ENCODE data around the gene NAV2. TPM values are rescaled to one million over a fixed set of nuclear protein-coding genes. Genes with fewer than 3 reads are reported as not detected.

The NAV2 gene
- total RNA-seq, 1 experiment from 2014 or later: 2.1 TPM

DNA sequence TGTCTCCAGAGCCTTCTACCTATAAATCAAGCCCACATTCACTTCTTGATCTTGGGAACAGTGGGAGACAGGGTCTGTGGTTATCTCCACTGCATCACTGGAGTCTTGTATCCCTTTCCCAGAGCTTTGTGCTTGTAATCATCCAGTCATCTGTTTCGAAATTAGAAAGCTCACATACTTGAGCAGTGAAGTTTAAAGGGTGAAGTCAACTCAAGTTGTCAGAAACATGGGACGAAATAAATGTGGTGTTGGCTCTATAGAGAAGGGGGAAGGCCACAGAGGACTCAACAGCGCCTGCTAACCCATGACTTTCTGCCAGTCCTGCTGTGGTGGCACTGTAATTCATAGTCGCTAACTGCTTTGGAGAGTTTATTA, 250.2 kb downstream of the NAV2 start:
- Histone ChIP-seq H3K79me2 (ENCODE audit: insufficient read depth, low read length) (no peaks in the 10 kb centered on the region), H3K9ac (ENCODE audit: low read length) (no peak overlapping the region), H4K20me1 (ENCODE audit: insufficient read depth) (no peaks in the 10 kb centered on the region), H3K9me3 (ENCODE audit: control insufficient read depth in 1 of 2, insufficient read depth in 1 of 2, low read depth in 1 of 2, low read length in 2 of 2) (no peaks in the 10 kb centered on the region), H3K4me1 (ENCODE audit: control insufficient read depth in 1 of 2, insufficient read depth in 2 of 2, low read length in 2 of 2) (no peaks in the 10 kb centered on the region), H2AFZ (ENCODE audit: low read depth, low read length, poor library complexity, severe bottlenecking) (no peak overlapping the region), H3K36me3 (ENCODE audit: control insufficient read depth in 1 of 2, insufficient read depth in 2 of 2, low read length in 2 of 2) (no peaks in the 10 kb centered on the region), H3K27ac (ENCODE audit: low read depth, low read length) (no peak overlapping the region), H3K4me3 (replicated peaks in 1 of 2; ENCODE audit: low read depth in 1 of 2, low read length in 2 of 2) (no peak overlapping the region), H3K27me3 (ENCODE audit: insufficient read depth, low read length) (no peaks in the 10 kb centered on the region), H3K4me2 (ENCODE audit: low read length) (no peak overlapping the region), H3K9me2 (ENCODE audit: insufficient read depth) (no peaks in the 10 kb centered on the region)
- ATAC-seq: no peak
- ChIA-PET CTCF (interaction anchor here (1.0 to 1.5 kb wide), 2 partner anchors 9 to 11 kb away, joined by 3 to 5 read pairs; no protein-coding TSS in a partner anchor), RAD21 (ENCODE audit: low non-redundant PET in 1 of 2, low total read pairs in 2 of 2, uncharacterized antibody in 2 of 2, unreplicated experiment in 2 of 2) (no interaction called here), POLR2A (no interaction called here)
- no peak for TF ChIP-seq CBX3 (IDR thresholded peaks at IDR 0.05; ENCODE audit: low read depth)
- no peak for TF ChIP-seq EZH2phosphoT487 (IDR thresholded peaks at IDR 0.05; ENCODE audit: borderline replicate concordance)
- no peak for TF ChIP-seq ZFX (IDR thresholded peaks at IDR 0.05)
- TF ChIP-seq CEBPB (IDR thresholded peaks at IDR 0.05; ENCODE audit: low read depth): no peak
- no peak for TF ChIP-seq SP1 (IDR thresholded peaks at IDR 0.05; ENCODE audit: low read depth)
- TF ChIP-seq, protein P1, sequence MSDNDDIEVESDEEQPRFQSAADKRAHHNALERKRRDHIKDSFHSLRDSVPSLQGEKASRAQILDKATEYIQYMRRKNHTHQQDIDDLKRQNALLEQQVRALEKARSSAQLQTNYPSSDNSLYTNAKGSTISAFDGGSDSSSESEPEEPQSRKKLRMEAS (IDR thresholded peaks at IDR 0.05): no peak
- TF ChIP-seq RAD21 (IDR thresholded peaks at IDR 0.05; ENCODE audit: low read depth): no peak
- no peak for TF ChIP-seq YY1 (IDR thresholded peaks at IDR 0.05; ENCODE audit: extremely low read depth, insufficient replicate concordance, low read depth, low read length)
- TF ChIP-seq POLR2AphosphoS5 (IDR thresholded peaks at IDR 0.05; ENCODE audit: low read depth, low read length): no peak
- TF ChIP-seq, protein P2, sequence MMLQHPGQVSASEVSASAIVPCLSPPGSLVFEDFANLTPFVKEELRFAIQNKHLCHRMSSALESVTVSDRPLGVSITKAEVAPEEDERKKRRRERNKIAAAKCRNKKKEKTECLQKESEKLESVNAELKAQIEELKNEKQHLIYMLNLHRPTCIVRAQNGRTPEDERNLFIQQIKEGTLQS (IDR thresholded peaks at IDR 0.05): no peak
- intact Hi-C loops (cut with micrococcal nuclease): no loop called here
- no TSS peak for BruUV-seq (replicated peaks)
- DNase-seq (ENCODE audit: low read depth, low spot score): no peak

GRCh38 chr11:19963697-19964387, 251.2 kb downstream of the NAV2 start:
- no peak for DNase-seq (ENCODE audit: low read depth, low spot score)
- RAD21 ChIA-PET (ENCODE audit: low non-redundant PET in 1 of 2, low total read pairs in 2 of 2, uncharacterized antibody in 2 of 2, unreplicated experiment in 2 of 2): no interaction called here
- Histone ChIP-seq H3K27ac (ENCODE audit: low read depth, low read length) (no peak overlapping the region), H2AFZ (ENCODE audit: low read depth, low read length, poor library complexity, severe bottlenecking) (no peak overlapping the region), H3K27me3 (ENCODE audit: insufficient read depth, low read length) (no peaks in the 10 kb centered on the region), H3K9me3 (ENCODE audit: control insufficient read depth in 1 of 2, insufficient read depth in 1 of 2, low read depth in 1 of 2, low read length in 2 of 2) (no peaks in the 10 kb centered on the region), H3K4me3 (replicated peaks in 1 of 2; ENCODE audit: low read depth in 1 of 2, low read length in 2 of 2) (no peak overlapping the region), H3K4me2 (ENCODE audit: low read length) (no peak overlapping the region), H4K20me1 (ENCODE audit: insufficient read depth) (no peaks in the 10 kb centered on the region), H3K9me2 (ENCODE audit: insufficient read depth) (no peaks in the 10 kb centered on the region), H3K9ac (ENCODE audit: low read length) (no peak overlapping the region), H3K79me2 (ENCODE audit: insufficient read depth, low read length) (no peaks in the 10 kb centered on the region), H3K36me3 (ENCODE audit: control insufficient read depth in 1 of 2, insufficient read depth in 2 of 2, low read length in 2 of 2) (no peaks in the 10 kb centered on the region), H3K4me1 (ENCODE audit: control insufficient read depth in 1 of 2, insufficient read depth in 2 of 2, low read length in 2 of 2) (no peaks in the 10 kb centered on the region)
- no peak for ATAC-seq
- POLR2A ChIA-PET: no interaction called here
- CTCF ChIA-PET: interaction anchor here (1.0 to 1.5 kb wide), 2 partner anchors 10 to 12 kb away, joined by 3 to 5 read pairs; no protein-coding TSS in a partner anchor
- BruUV-seq (replicated peaks): no TSS peak
- intact Hi-C loops (cut with micrococcal nuclease): no loop called here
- TF ChIP-seq EGR1 (IDR thresholded peaks at IDR 0.05; ENCODE audit: low read depth) (no peak), POLR2A (IDR thresholded peaks at IDR 0.05; ENCODE audit: borderline replicate concordance, extremely low read depth, insufficient read depth, insufficient read length) (no peak), CEBPB (IDR thresholded peaks at IDR 0.05; ENCODE audit: low read depth) (no peak), EZH2 (IDR thresholded peaks at IDR 0.05) (no peak), RAD21 (IDR thresholded peaks at IDR 0.05; ENCODE audit: low read depth) (no peak), POLR2AphosphoS5 (IDR thresholded peaks at IDR 0.05; ENCODE audit: low read depth, low read length) (no peak), ELF1 (IDR thresholded peaks at IDR 0.05; ENCODE audit: borderline replicate concordance, low read depth) (no peak), SRF (IDR thresholded peaks at IDR 0.05; ENCODE audit: low read depth) (no peak), TCF7L2 (IDR thresholded peaks at IDR 0.05; ENCODE audit: borderline replicate concordance, extremely low read depth, insufficient read depth, insufficient read length) (no peak), EZH2phosphoT487 (IDR thresholded peaks at IDR 0.05; ENCODE audit: borderline replicate concordance) (no peak), ZFX (IDR thresholded peaks at IDR 0.05) (no peak), JUND (IDR thresholded peaks at IDR 0.05) (no peak), FOSL1 (IDR thresholded peaks at IDR 0.05; ENCODE audit: low read depth) (no peak), CBX3 (IDR thresholded peaks at IDR 0.05; ENCODE audit: low read depth) (no peak)
- TF ChIP-seq, protein P1 (IDR thresholded peaks at IDR 0.05): no peak
- TF ChIP-seq, protein P3, sequence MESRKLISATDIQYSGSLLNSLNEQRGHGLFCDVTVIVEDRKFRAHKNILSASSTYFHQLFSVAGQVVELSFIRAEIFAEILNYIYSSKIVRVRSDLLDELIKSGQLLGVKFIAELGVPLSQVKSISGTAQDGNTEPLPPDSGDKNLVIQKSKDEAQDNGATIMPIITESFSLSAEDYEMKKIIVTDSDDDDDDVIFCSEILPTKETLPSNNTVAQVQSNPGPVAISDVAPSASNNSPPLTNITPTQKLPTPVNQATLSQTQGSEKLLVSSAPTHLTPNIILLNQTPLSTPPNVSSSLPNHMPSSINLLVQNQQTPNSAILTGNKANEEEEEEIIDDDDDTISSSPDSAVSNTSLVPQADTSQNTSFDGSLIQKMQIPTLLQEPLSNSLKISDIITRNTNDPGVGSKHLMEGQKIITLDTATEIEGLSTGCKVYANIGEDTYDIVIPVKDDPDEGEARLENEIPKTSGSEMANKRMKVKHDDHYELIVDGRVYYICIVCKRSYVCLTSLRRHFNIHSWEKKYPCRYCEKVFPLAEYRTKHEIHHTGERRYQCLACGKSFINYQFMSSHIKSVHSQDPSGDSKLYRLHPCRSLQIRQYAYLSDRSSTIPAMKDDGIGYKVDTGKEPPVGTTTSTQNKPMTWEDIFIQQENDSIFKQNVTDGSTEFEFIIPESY (IDR thresholded peaks at IDR 0.05; ENCODE audit: extremely low read depth, insufficient replicate concordance, low read length): no peak

Data from HCT116 (cell line).